Common myeloid progenitor, CD34-positive (primary cell): ENCODE data around the gene ARRDC2.

Source experiments
- CTCF ChIA-PET: fragments of 350-600 bp; sonication (Branson Sonifier 250); formaldehyde crosslinking; loops from one replicate; lab custom pipeline; 2021; ENCODE audit warnings: antibody characterized with exemption; lab: Charles Lee
- POLR2A ChIA-PET: fragments of 350-600 bp; sonication (Branson Sonifier 250); formaldehyde crosslinking; loops from one replicate; lab custom pipeline; 2021; ENCODE audit warnings: antibody characterized with exemption; lab: Charles Lee
- DNase-seq, 3 donors: peaks; one replicate each; pipeline versions ENCODE4 v3.0.0 to v3.0.0-alpha.2; 2013
- H3K27ac ChIP-seq, 2 experiments: 1 replicate in 1 of 2; 2 replicates in 1 of 2; pipeline ENCODE4 v1.7.0; 2013; ENCODE audit warnings: inconsistent platforms in 2 of 2, low read length in 2 of 2, mild to moderate bottlenecking in 2 of 2, low read depth in 1 of 2, moderate library complexity in 1 of 2; ENCODE audit not compliant: severe bottlenecking in 2 of 2, insufficient read depth in 1 of 2, poor library complexity in 1 of 2
- H3K27me3 ChIP-seq, 5 experiments: replicated peaks in 2 of 5; 1 replicate in 3 of 5; 2 replicates in 2 of 5; pipeline versions ENCODE4 v1.6.1 to v1.7.0; 2013; ENCODE audit warnings: low read length in 4 of 5, mild to moderate bottlenecking in 2 of 5, moderate library complexity in 2 of 5, inconsistent platforms in 1 of 5; ENCODE audit not compliant: insufficient read depth in 5 of 5, control insufficient read depth in 4 of 5
- H3K36me3 ChIP-seq, 4 experiments: 1 replicate in 2 of 4; 2 replicates in 2 of 4; pipeline versions ENCODE4 v1.6.1 to v1.7.0; 2013; ENCODE audit warnings: low read length in 3 of 4, control low read depth in 1 of 4, mild to moderate bottlenecking in 1 of 4; ENCODE audit not compliant: control insufficient read depth in 4 of 4, insufficient read depth in 4 of 4
- H3K4me1 ChIP-seq, 4 experiments: 1 replicate in 3 of 4; 2 replicates in 1 of 4; pipeline versions ENCODE4 v1.6.1 to v1.7.1; 2013; ENCODE audit warnings: low read length in 3 of 4, mild to moderate bottlenecking in 3 of 4, control low read depth in 1 of 4, inconsistent platforms in 1 of 4, moderate library complexity in 1 of 4; ENCODE audit not compliant: control insufficient read depth in 4 of 4, insufficient read depth in 4 of 4; ENCODE audit errors: control extremely low read depth in 1 of 4
- H3K4me3 ChIP-seq, 7 experiments: 1 replicate in 4 of 7; 2 replicates in 3 of 7; pipeline versions ENCODE4 v1.5.1 to v1.7.0; 2013; ENCODE audit warnings: mild to moderate bottlenecking in 7 of 7, low read length in 6 of 7, moderate library complexity in 6 of 7, inconsistent platforms in 2 of 7, low read depth in 2 of 7, control low read depth in 1 of 7; ENCODE audit not compliant: insufficient read depth in 4 of 7, control insufficient read depth in 1 of 7; ENCODE audit errors: extremely low read depth in 1 of 7
- H3K9me3 ChIP-seq, 5 experiments: 1 replicate in 4 of 5; 2 replicates in 1 of 5; pipeline versions ENCODE4 v1.6.1 to v1.7.1; 2013; ENCODE audit warnings: low read length in 4 of 5, mild to moderate bottlenecking in 2 of 5, inconsistent platforms in 1 of 5, low read depth in 1 of 5, moderate library complexity in 1 of 5; ENCODE audit not compliant: control insufficient read depth in 4 of 5, insufficient read depth in 2 of 5; ENCODE audit errors: control extremely low read depth in 1 of 5
- WGBS: methylation state at CpG from one replicate; pipeline ENCODE4 v1.1.5; 2013; ENCODE audit not compliant: insufficient coverage; 5-methylcytosine and 5-hydroxymethylcytosine counted together

Gene ARRDC2

DNA sequence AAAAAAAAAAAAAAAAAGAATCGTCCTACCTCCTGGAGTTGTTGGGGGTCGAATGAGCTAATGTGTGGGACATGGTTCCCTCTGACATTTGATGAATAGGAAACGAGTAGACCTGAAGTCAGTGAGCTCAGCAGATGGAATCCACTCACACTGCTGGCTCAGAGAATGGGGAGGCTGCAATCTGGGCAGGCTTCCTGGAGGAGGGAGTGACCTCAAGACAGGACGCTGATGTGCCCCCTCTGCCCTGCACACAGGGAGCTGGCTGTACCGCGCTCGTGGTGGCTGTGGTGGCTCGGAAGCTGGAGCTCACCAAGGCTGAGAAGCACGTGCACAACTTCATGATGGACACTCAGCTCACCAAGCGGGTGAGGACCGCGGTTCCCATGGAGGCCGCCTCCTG lies 19.8 kb upstream of the ARRDC2 start:
- Histone ChIP-seq H3K27ac (no peak overlapping the region), H3K27me3 (no peaks in the 10 kb centered on the region), H3K9me3 (no peaks in the 10 kb centered on the region), H3K4me3 (no peak overlapping the region), H3K4me1 (no peaks in the 10 kb centered on the region), H3K36me3 (no peaks in the 10 kb centered on the region)
- ChIA-PET POLR2A (no interaction called here), CTCF (interaction anchor here (0.8 to 1.8 kb wide), 2 partner anchors 9 to 50 kb away, joined by 3 to 8 read pairs; no protein-coding TSS in a partner anchor)
- no peak for DNase-seq
- WGBS = 97% methylated on average over 12 of the region's 13 CpGs

DNA sequence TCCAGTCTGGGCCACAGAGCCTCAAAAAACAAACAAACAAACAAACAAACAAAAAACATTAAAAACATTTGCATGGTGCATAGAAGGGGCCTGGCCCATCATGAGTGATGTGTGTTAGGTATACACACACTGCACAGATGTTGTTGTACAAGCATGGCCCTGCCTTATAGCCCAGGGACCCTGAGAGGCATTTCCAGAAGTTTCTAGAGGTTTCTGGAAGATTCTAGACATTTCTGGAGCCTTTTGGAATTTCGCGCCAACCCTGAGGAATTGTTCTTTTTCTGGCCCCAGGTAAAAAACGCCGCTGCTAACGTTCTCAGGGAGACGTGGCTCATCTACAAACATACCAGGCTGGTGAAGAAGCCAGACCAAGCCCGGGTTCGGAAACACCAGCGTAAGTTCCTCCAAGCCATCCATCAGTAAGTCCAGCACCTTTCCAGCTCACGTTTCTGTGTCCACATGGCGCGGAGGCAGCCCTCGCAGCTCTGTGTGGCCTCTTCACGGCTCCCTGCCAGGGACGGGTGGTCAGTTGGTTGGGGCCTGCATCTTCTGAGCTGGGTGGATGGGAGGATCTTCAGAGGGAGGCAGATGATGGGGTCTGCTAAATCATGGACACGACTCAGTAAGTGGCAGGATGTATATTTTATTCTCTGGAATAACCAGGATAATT lies 18.4 kb upstream of the ARRDC2 start:
- 95% methylated on average over 14 of the region's 16 CpGs for WGBS
- no peak overlapping the region for H3K27ac ChIP-seq
- no peak for DNase-seq
- no peaks in the 10 kb centered on the region for H3K36me3 ChIP-seq
- H3K27me3 ChIP-seq = no peaks in the 10 kb centered on the region
- ChIA-PET CTCF (interaction anchor here (0.6 to 1.8 kb wide), 4 partner anchors 8 to 298 kb away, joined by 3 to 8 read pairs (median 5); no protein-coding TSS in a partner anchor), POLR2A (no interaction called here)
- no peak overlapping the region for H3K4me3 ChIP-seq
- no peaks in the 10 kb centered on the region for H3K9me3 ChIP-seq
- H3K4me1 ChIP-seq = no peaks in the 10 kb centered on the region

DNA sequence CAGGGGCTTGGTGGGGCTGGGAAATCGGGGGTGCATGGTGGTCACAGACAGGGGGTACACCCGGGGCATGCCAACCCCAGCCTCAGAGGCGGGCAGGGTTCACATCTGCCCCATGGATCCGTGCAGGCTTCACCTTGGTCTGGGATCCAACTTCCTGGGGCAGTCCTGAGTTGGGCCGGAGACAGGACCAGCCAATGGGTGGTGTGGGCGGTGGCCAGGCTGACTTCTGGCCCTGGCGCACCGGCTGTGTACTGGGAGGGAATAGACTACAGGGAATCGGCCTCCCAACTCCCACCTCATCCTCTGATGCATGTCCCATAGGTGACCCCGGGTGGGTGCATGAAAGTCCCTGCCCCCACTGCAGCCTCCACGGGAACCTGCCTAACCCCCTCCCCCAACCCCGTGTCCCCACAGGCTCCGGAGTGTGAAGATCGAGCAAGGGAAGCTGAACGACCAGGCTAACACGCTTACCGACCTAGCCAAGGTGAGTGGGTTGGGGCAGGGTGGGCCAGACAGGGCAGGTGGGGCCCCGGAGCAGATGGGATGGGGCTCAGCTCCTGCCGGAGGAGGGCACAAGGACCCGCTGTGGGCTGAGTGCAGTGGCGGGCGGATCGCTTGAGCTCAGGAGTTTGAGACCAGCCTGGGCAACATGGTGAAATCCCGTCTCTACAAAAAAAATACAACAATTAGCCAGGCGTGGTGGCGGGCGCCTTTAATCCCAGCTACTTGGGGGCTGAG lies 14.7 kb upstream of the ARRDC2 start:
- ChIA-PET CTCF (interaction anchor here (6.1 to 8.7 kb wide), 2 partner anchors 48 to 57 kb away, joined by 86 to 209 read pairs; partner anchors contain the start of gene CCDC124), POLR2A (no interaction called here)
- no peak for DNase-seq
- no peak overlapping the region for H3K27ac ChIP-seq
- no peaks in the 10 kb centered on the region for H3K27me3 ChIP-seq
- no peak overlapping the region for H3K4me3 ChIP-seq
- H3K4me1 ChIP-seq = peaks cover 0 to 4% (median 1%) of the 10 kb centered on the region in 4 experiments
- no peaks in the 10 kb centered on the region for H3K9me3 ChIP-seq
- 98% methylated on average over 17 of the region's 27 CpGs for WGBS
- no peaks in the 10 kb centered on the region for H3K36me3 ChIP-seq

DNA sequence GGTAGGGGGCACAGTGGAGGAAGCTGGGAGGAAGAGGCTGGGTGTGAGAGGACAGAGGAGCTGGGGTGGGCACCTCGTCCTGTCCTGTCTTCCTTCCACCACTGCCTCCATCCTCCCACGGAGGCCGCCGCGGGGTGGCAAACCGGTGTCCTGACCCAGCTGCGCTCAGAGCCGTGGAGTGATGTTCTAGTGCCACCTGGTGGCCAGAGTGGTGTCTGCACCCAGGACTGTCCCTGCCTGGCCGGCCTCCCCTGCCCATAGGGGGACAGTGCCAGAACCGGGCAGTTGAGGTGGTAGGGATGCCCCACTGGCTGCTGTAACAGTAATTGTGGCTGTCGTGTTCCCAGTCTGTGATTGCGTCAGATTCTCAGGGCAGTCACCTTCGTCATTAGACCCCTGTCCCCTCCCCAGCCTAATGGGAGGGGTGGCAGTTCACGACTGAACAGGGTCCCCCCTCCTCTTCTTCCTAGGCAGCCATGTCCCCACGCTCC lies 11.1 kb upstream of the ARRDC2 start:
- no peaks in the 10 kb centered on the region for H3K9me3 ChIP-seq
- H3K27ac ChIP-seq = no peak overlapping the region
- POLR2A ChIA-PET = no interaction called here
- peak; percentile 66 to 80 (median 78) for DNase-seq
- H3K27me3 ChIP-seq = no peaks in the 10 kb centered on the region
- H3K4me1 ChIP-seq = peaks cover 0 to 16% (median 13%) of the 10 kb centered on the region in 4 experiments
- 20% methylated on average over 12 of the region's 15 CpGs for WGBS
- CTCF ChIA-PET = interaction anchor here (0.7 to 8.7 kb wide), 16 partner anchors 8 to 138 kb away, joined by 3 to 209 read pairs (median 5); partner anchors contain the start of gene CCDC124
- no peak overlapping the region for H3K4me3 ChIP-seq
- H3K36me3 ChIP-seq = no peaks in the 10 kb centered on the region

DNA sequence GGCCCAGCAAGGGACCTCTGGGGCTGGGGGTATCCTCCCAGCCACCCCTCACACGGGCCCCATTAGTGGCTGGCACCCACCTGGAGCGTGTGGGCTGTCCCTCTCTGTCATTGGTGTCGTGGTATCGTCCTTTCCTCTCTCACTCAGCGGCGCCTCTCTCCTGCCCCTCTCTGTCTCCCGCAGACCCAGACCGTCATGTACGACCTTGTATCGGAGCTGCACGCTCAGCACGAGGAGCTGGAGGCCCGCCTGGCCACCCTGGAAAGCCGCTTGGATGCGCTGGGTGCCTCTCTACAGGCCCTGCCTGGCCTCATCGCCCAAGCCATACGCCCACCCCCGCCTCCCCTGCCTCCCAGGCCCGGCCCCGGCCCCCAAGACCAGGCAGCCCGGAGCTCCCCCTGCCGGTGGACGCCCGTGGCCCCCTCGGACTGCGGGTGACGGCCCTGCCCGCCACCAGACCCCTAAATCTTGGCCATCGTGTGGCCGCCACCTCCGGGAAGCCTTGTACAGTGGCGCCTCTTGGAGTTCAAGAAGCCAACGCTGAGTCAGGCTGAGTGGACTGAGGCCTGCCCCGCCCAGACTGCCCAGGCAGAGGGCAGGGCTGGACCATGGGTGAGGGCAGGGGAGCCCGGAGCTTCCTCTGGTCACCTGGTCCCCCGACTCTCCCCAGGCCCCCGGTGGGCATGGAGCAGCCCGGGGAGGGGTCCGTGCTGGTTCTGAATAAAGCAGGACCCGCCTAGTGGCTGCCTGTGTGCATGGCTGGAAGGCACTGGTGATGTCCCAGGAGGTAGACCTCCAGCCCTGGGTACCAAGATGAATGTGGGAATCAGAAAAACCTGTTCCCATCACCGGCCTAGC lies 9.8 kb upstream of the ARRDC2 start:
- ChIA-PET POLR2A (interaction anchor here (0.6 kb wide), 1 partner anchor 69 kb away, joined by 3 read pairs; no protein-coding TSS in a partner anchor), CTCF (interaction anchor here (1.4 to 8.7 kb wide), 12 partner anchors 10 to 163 kb away, joined by 3 to 209 read pairs (median 5); partner anchors contain the start of gene CCDC124)
- Histone ChIP-seq H3K4me3 (no peak overlapping the region), H3K9me3 (no peaks in the 10 kb centered on the region), H3K27me3 (no peaks in the 10 kb centered on the region), H3K27ac (no peak overlapping the region), H3K36me3 (no peaks in the 10 kb centered on the region), H3K4me1 (peaks cover 0 to 29% (median 23%) of the 10 kb centered on the region in 4 experiments)
- DNase-seq = peak in 2 of 3 donors; percentile 30 to 31
- 85% methylated on average over 32 of the region's 41 CpGs for WGBS

DNA sequence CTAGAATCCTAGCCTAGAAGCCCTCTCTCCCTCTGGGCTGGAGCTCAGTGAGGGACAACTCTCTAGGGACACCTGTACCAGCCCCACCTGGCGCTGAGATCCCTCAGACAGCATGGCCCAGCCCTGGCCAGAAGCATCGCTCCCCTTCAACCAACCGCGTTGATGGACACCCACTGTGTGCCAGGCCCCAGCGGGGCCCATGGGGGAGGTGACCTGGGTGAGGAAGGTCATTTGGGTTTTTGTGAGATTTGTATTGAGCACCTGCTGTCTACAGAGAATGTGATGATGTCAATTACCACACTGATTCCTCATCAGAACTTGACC lies 9.2 kb upstream of the ARRDC2 start:
- ChIA-PET CTCF (interaction anchor here (0.9 to 8.7 kb wide), 6 partner anchors 53 to 162 kb away, joined by 4 to 209 read pairs (median 8); partner anchors contain the start of gene CCDC124), POLR2A (no interaction called here)
- Histone ChIP-seq H3K27me3 (no peaks in the 10 kb centered on the region), H3K36me3 (no peaks in the 10 kb centered on the region), H3K4me1 (peaks cover 0 to 29% (median 23%) of the 10 kb centered on the region in 4 experiments), H3K4me3 (no peak overlapping the region), H3K9me3 (no peaks in the 10 kb centered on the region), H3K27ac (no peak overlapping the region)
- WGBS = no CpG with 5 or more reads among the region's 5 CpGs
- no peak for DNase-seq
